Activated CD4-positive, alpha-beta T cell treated with anti-CD3 and anti-CD28 coated beads, Interleukin-2, amount 50 U/mL, for 4 hours (primary cell): ENCODE results near the gene CNST.
A peak's percentile ranks its signal among the peaks of the same experiment; 100 is the strongest.
"Not testable (repeated sequence)": the region's sequence is repeated elsewhere in the genome, so short reads cannot be mapped to it uniquely, and the experiment has no call there.

Experiments used
- DNase-seq, 2 experiments: peaks; one replicate each; pipeline ENCODE4 v3.0.0-alpha.2; 2020

The CNST gene

DNA sequence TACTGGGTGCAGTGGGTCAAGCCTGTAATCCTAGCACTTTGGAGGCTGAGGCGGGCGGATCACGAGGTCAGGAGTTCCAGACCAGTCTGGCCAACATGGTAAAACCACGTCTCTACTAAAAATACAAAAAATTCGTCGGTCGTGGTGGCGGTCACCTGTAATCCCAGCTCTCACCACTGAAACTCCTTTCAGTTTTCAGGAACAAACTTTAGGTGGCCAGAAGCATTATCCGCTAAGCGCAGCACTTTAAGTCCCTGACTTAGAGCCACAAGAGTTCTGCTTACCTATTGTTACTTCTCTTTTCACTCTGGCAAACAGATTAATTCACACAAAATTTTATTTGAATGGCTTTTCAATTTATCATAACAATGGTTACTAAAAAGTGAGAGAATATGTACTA, 5.4 kb upstream of the CNST start:
- not testable (repeated sequence) for DNase-seq

DNA sequence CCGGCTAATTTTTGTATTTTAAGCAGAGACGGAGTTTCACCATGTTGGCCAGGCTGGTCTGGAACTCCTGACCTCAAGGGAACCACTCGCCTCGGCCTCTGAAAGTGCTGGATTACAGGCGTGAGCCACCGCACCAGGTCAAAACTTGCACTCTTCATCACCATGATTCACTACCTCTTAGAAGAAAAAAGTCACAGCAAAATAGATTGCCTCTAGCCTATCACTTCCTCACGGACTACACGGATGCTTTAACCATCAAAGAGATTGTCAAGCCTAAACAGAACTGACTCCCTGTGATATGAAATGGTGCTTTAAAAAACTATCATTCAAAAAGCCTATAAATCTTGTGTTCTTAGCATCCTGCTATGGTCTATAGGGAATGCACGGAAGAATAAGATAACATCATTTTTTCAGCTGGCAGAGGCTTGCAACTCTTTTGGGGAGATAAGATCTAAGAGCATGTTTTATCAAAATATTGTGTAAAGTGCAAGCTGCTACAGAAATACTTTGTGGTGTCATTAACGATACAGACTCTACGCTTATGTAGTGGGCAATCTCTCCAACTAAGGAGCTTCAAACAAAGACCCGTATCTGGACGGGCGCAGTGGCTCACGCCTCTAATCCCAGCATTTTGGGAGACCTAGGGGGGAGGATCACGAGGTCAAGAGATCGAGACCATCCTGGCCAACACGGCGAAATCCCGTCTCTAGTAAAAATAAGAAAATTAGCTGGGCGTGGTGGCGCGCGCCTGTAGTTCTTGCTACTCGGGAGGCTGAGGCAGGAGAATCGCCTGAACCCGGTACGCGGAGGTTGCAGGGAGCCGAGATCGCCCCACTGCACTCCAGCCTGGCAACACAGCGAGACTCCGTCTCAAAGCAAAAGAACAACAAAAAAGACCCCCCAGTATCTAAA, 1.2 kb upstream of the CNST start:
- no peak for DNase-seq

DNA sequence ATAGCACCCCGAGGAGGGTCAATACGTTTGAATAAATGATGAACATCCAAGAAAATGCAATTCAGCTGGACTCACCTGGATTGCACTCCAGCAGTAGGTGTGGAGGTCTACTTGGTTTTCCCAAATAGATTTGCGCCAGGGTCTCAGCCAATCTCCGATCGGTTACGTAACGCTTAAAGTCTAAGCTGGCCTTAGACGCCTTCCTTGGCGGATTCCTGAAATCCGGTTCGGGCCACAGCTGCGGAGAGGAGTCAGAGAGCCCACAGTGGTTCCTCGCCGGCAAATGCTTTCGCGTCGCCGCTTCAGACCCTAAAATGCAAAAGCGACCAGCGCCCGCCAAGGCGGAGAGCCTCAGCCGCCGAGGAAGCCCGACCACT, 517 bp upstream of the CNST start:
- no peak for DNase-seq

- DNase-seq: peak in 1 of 2 experiments; percentile 34
Measured at GRCh38 chr1:246566813-246567645, 773 bp downstream of the CNST start.

GRCh38 chr1:246567646-246568235, 1.5 kb downstream of the CNST start:
- no peak for DNase-seq

- no peak for DNase-seq
Measured at GRCh38 chr1:246569248-246570238, 3.3 kb downstream of the CNST start.

GRCh38 chr1:246571309-246571708, 5.1 kb downstream of the CNST start:
- DNase-seq: not testable (repeated sequence)

- no peak for DNase-seq
Measured at GRCh38 chr1:246571953-246572352, 5.7 kb downstream of the CNST start.

DNA sequence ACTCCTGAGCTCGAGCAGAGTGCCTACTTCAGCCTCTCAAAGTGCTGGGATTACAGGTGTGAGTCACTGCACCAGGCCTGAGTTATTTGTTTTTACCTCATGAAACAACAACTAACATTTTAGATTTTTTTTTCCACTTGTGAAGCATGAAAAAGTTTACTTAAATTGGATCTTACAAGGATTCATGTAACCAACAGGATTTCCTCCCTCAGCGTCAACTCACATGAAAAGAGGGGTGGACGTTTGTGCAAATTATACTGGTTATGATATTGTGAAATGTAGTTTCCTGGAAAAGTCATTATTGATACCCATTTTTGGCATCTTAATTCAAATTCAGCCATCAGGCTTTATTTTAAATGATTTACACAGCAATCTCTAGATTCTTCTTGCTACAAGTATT, 6.5 kb downstream of the CNST start:
- DNase-seq: no peak

DNA sequence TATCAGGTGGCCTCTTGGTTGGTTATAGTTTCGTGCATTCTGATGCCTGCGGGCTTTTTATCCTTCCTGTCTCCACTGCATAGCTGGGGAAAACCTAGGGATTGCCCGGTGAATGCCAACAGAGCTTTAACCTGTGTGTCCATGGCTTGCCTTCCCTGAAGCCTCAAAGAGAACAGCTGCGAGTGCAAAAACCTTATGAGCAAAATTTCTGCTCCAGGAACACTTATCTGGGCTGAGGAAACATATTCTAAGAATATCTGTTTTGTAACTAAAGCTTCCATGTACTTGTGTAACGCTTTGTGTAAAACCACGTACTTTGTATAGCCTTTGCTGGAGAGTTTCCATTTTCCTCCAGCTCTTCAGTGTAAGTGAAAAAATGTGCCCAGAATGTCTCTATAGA, 7.2 kb downstream of the CNST start:
- no peak for DNase-seq

- DNase-seq: no peak
Measured at GRCh38 chr1:246576709-246577032, 10.4 kb downstream of the CNST start.

DNA sequence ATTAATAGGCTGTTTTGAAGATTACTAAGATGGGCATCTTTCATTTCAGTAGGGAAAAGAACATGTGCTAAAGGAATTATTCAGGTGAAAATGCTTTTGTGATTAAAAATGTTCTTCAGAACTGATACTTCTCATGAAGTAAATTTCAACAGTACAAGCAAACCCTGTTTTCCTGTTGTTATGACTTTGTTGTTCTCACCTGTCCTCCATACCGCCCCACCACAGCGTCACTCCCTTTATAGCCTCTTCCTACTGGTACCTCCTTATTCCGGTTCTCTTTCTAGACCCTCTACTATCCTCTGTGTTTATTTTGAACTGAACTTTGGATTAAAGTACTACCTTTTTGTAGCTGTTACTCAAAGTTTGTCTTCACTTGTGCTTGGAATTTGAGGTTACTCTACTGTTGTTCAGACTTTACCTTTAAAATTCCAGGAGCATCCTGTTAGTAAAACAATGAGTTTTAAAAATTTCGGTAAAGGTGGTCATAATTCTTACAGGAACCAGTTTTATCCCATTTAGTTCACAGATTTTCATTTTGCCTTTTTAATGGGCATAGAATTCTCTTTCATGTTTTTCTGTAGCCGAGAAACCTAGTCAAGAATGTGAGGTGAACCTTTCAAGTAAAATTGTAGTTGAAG, 10.9 kb downstream of the CNST start:
- no peak for DNase-seq

GRCh38 chr1:246577720-246578106, 11.5 kb downstream of the CNST start:
- no peak for DNase-seq

GRCh38 chr1:246579818-246580217, 13.6 kb downstream of the CNST start:
- DNase-seq: no peak

DNA sequence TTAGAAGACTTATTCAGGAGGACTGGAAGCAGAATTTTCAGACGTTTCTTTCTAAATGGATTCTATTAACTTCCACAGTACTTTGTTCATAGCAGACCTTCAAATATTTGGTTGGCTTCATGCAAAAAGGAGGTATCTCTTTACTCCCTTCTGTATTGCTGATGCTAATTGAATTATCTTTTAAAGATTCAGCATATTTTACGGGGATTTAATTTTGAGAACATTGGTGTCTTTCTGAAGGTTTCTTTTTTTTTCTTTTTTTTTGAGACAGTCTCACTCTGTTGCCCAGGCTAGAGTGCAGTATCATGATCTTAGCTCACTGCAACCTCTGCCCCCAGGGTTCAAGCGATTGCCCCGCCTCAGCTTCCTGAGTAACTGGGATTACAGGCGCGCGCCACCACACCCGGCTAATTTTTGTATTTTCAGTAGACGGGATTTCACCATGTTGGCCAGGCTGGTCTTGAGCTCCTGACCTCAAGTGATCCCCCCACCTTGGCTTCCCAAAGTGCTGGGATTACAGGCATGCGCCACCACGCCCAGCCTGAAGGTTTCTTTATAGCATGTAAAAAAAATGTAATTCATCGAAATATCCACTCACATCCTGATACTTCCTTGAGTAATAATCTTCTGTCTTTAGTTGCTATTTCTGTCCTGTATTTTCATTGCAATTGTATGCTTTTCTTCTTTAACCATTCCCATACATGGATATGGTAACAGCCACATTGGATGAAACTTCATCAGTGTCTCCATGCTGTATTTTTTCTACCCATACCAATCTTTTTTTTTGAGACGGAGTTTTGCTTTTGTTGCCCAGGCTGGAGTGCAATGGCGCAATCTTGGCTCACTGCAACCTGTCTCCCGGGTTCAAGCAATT, 14.5 kb downstream of the CNST start:
- no peak for DNase-seq

DNA sequence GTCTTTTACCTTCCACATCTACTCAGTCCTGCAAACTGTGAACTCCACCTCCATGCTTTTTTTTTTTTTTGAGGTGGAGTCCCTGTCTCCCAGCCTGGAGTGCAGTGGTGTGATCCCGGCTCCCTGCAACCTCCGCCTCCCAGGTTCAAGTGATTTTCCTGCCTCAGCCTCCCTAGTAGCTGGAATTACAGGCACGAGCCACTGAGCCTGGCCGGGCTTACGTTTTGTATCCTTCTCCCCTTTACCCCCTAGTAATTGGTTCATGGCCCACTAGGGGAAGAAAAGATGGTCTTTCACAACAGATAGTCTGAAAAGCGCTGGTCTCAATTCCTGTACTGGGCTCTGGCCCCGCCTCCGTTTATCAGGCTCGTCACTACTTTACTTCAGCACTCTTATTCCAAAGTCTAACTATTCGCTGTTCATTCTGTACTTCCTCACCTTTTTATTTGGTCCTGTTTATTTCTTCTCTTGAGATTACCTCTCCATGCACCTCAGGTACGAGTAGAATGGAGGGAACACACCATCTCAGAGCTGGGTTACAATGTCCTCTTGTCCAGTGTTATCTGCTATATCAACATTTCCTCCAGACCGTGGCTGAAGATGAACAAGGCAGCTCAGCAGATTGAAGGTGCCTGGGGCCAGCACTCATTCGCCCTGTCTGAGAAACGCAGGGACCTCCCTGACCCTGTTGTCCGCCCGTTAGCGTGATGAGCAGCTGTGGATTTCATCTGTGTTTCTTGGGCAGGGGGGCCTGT, 16.2 kb downstream of the CNST start:
- DNase-seq: no peak

- DNase-seq: no peak
Measured at GRCh38 chr1:246583056-246583440, 16.8 kb downstream of the CNST start.

DNA sequence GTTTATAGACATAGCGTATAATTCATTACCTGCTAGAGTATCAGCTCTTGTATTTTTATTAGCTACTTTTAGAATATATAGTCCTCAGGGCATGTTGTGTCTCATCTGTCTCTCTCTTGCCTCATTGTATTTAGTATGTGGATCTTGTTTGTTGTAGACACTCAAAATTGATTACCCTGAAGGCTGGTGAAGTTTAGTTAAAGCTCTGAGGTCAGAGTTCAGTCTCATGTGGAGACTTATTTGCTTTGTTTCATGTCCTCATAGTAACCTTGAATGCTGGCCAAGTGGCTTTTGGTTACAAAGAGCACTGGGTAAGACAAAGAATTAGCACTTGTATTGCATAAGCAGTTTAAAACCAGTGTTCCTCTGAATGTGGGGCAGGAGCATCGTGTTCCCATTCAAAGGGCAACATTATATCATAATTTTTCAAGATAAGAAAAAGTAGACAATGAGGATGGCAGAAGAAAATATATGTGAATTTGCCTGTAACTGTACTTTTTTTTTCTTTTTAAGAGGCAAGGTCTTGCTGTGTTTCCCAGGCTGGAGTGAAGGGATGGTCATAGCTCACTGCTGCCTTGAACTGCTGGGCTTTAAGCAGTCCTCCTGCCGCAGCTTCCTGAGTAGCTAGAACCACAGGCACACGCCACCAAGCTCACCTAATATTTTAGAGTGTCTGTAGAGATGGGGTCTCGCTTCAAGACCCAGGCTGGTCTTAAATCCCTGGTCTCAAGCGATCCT, 17.4 kb downstream of the CNST start:
- DNase-seq: no peak

DNA sequence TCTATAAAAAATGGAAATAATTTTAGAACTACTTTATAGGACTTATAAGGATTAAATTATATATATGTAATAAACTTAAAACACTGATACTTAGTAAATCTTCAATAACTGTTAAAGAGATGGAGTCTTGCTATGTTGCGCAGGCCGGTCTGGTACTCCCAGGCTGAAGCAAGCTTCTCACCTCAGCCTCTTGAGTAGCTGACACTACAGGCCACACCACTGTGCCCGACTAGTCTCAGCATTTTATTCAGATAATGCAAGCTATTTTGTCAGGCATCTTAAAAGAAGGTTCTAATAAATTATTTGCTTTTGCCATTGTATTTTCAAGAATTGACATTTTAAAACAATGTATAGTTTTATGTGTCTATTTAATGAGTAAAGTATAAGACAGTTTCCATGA, 20.8 kb downstream of the CNST start:
- DNase-seq: no peak

DNA sequence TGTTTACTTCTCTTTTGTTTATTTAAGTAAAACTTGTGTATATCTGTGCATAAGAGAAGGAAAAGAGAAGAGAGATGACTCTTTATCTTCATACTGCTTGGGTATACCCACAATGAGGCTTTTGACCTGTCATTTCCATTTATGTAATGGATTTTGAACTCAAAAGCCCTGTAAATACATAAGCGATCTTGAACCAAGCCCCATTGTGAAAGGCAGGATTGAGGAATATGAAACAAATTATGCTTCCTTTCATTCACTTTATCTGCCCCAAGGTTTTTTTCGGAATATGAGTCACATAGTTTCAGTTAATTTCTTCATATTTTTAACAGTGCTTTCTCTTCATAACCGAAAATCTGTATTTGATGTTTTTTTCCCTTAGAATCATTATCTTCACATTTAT, 21.4 kb downstream of the CNST start:
- DNase-seq: no peak
